ENCODE data around the gene RTP1.
A peak's percentile ranks its signal among the peaks of the same experiment; 100 is the strongest.
"Not testable (repeated sequence)": the region's sequence is repeated elsewhere in the genome, so short reads cannot be mapped to it uniquely, and the experiment has no call there.

RTP1 gene

GRCh38 chr3:187197335-187197649, at the start of gene RTP1:
RTP1 (plus strand) TSS chr3:187197486; CDS start chr3:187197516, 30 bp downstream.
- DNase-seq = no peak

GRCh38 chr3:187150186-187150585, 47.1 kb upstream of the RTP1 start:
- DNase-seq = no peak

- peak; percentile 67 for DNase-seq
Observed at GRCh38 chr3:187150599-187150998, 46.7 kb upstream of the RTP1 start.

- DNase-seq = no peak
Observed at GRCh38 chr3:187161556-187161955, 35.7 kb upstream of the RTP1 start.

- no peak for DNase-seq
Observed at GRCh38 chr3:187162265-187162953, 34.9 kb upstream of the RTP1 start.

GRCh38 chr3:187165144-187165543, 32.1 kb upstream of the RTP1 start:
- DNase-seq = no peak

GRCh38 chr3:187166750-187167149, 30.5 kb upstream of the RTP1 start:
- DNase-seq = no peak

GRCh38 chr3:187167777-187168176, 29.5 kb upstream of the RTP1 start:
- no peak for DNase-seq

GRCh38 chr3:187169231-187169960, 27.9 kb upstream of the RTP1 start:
- no peak for DNase-seq

- DNase-seq = not testable (repeated sequence)
Observed at GRCh38 chr3:187170911-187171310, 26.4 kb upstream of the RTP1 start.

GRCh38 chr3:187172929-187173328, 24.4 kb upstream of the RTP1 start:
- no peak for DNase-seq

- no peak for DNase-seq
Observed at GRCh38 chr3:187181454-187182170, 15.7 kb upstream of the RTP1 start.

GRCh38 chr3:187183210-187183862, 13.9 kb upstream of the RTP1 start:
- DNase-seq = no peak

- DNase-seq = no peak
Observed at GRCh38 chr3:187183903-187184302, 13.4 kb upstream of the RTP1 start.

- DNase-seq = no peak
Observed at GRCh38 chr3:187185759-187186158, 11.5 kb upstream of the RTP1 start.

- no peak for DNase-seq
Observed at GRCh38 chr3:187186375-187186774, 10.9 kb upstream of the RTP1 start.

GRCh38 chr3:187186801-187187421, 10.4 kb upstream of the RTP1 start:
- no peak for DNase-seq

GRCh38 chr3:187188931-187189330, 8.4 kb upstream of the RTP1 start:
- no peak for DNase-seq

- DNase-seq = no peak
Observed at GRCh38 chr3:187191271-187191670, 6.0 kb upstream of the RTP1 start.

- no peak for DNase-seq
Observed at GRCh38 chr3:187193181-187193580, 4.1 kb upstream of the RTP1 start.

- no peak for DNase-seq
Observed at GRCh38 chr3:187196573-187197334, 532 bp upstream of the RTP1 start.

GRCh38 chr3:187198490-187198889, 1.2 kb downstream of the RTP1 start:
- no peak for DNase-seq
